ENCODE data around the gene MYO6. TPM values are rescaled to one million over a fixed set of nuclear protein-coding genes. Genes with fewer than 3 reads are reported as not detected.

The MYO6 gene
- total RNA-seq, 2 experiments from 2014 or later, result 6.1 to 6.4 TPM

- H3K4me3 Mint-ChIP-seq, result no peak overlapping the region
- no peaks in the 10 kb centered on the region for H3K27me3 Mint-ChIP-seq
- H3K4me1 Mint-ChIP-seq (ENCODE audit: low read depth), result peaks cover 8% of the 10 kb centered on the region
- H3K27ac Mint-ChIP-seq, result no peak overlapping the region
- POLR2A ChIA-PET, result interaction anchor here (0.7 kb wide), 1 partner anchor 38 kb away, joined by 3 read pairs; no protein-coding TSS in a partner anchor
- no peaks in the 10 kb centered on the region for H3K9me3 Mint-ChIP-seq
- no peak for DNase-seq
- H3K36me3 Mint-ChIP-seq, result no peaks in the 10 kb centered on the region
- CTCF ChIA-PET, result interaction anchor here (1.1 kb wide), 1 partner anchor 16 kb away, joined by 5 read pairs; no protein-coding TSS in a partner anchor
- intact Hi-C loops (cut with micrococcal nuclease), result no loop called here
Observed at GRCh38 chr6:75776461-75776860, 27.4 kb downstream of the MYO6 start.

- peaks cover 17% of the 10 kb centered on the region for H3K4me1 Mint-ChIP-seq (ENCODE audit: low read depth)
- H3K27me3 Mint-ChIP-seq, result no peaks in the 10 kb centered on the region
- no peak for DNase-seq
- intact Hi-C loops (cut with micrococcal nuclease), result no loop called here
- no peak overlapping the region for H3K4me3 Mint-ChIP-seq
- H3K9me3 Mint-ChIP-seq, result no peaks in the 10 kb centered on the region
- CTCF ChIA-PET, result no interaction called here
- no peaks in the 10 kb centered on the region for H3K36me3 Mint-ChIP-seq
- POLR2A ChIA-PET, result no interaction called here
- H3K27ac Mint-ChIP-seq, result no peak overlapping the region
Observed at GRCh38 chr6:75778757-75779156, 29.7 kb downstream of the MYO6 start.

GRCh38 chr6:75786152-75786551 is 37.1 kb downstream of the MYO6 start:
- no peaks in the 10 kb centered on the region for H3K36me3 Mint-ChIP-seq
- no peaks in the 10 kb centered on the region for H3K27me3 Mint-ChIP-seq
- H3K4me3 Mint-ChIP-seq, result no peak overlapping the region
- POLR2A ChIA-PET, result no interaction called here
- intact Hi-C loops (cut with micrococcal nuclease), result no loop called here
- H3K9me3 Mint-ChIP-seq, result no peaks in the 10 kb centered on the region
- no peak for DNase-seq
- H3K27ac Mint-ChIP-seq, result no peak overlapping the region
- CTCF ChIA-PET, result no interaction called here
- peaks cover 12% of the 10 kb centered on the region for H3K4me1 Mint-ChIP-seq (ENCODE audit: low read depth)

- CTCF ChIA-PET, result interaction anchor here (0.6 kb wide), 1 partner anchor 262 kb away, joined by 3 read pairs; no protein-coding TSS in a partner anchor
- Mint-ChIP-seq H3K27ac (no peak overlapping the region), H3K4me3 (no peak overlapping the region), H3K9me3 (no peaks in the 10 kb centered on the region), H3K27me3 (no peaks in the 10 kb centered on the region), H3K36me3 (no peaks in the 10 kb centered on the region), H3K4me1 (ENCODE audit: low read depth) (no peaks in the 10 kb centered on the region)
- intact Hi-C loops (cut with micrococcal nuclease), result no loop called here
- POLR2A ChIA-PET, result no interaction called here
- no peak for DNase-seq
Observed at GRCh38 chr6:75788894-75789293, 39.9 kb downstream of the MYO6 start.

- no peaks in the 10 kb centered on the region for H3K27me3 Mint-ChIP-seq
- ChIA-PET POLR2A (no interaction called here), CTCF (interaction anchor here (0.9 to 1.4 kb wide), 2 partner anchors 15 to 64 kb away, joined by 3 to 5 read pairs; no protein-coding TSS in a partner anchor)
- no peak overlapping the region for H3K27ac Mint-ChIP-seq
- no peaks in the 10 kb centered on the region for H3K36me3 Mint-ChIP-seq
- no peak overlapping the region for H3K4me3 Mint-ChIP-seq
- DNase-seq, result no peak
- intact Hi-C loops (cut with micrococcal nuclease), result no loop called here
- no peaks in the 10 kb centered on the region for H3K9me3 Mint-ChIP-seq
- H3K4me1 Mint-ChIP-seq (ENCODE audit: low read depth), result no peaks in the 10 kb centered on the region
Observed at GRCh38 chr6:75791881-75792280, 42.8 kb downstream of the MYO6 start.

GRCh38 chr6:75794351-75794846 is 45.4 kb downstream of the MYO6 start:
- DNase-seq, result no peak
- intact Hi-C loops (cut with micrococcal nuclease), result no loop called here
- Mint-ChIP-seq H3K4me3 (no peak overlapping the region), H3K36me3 (no peaks in the 10 kb centered on the region), H3K9me3 (no peaks in the 10 kb centered on the region), H3K27ac (no peak overlapping the region), H3K27me3 (no peaks in the 10 kb centered on the region), H3K4me1 (ENCODE audit: low read depth) (no peaks in the 10 kb centered on the region)
- ChIA-PET CTCF (no interaction called here), POLR2A (no interaction called here)

- no peak for DNase-seq
- Mint-ChIP-seq H3K27me3 (no peaks in the 10 kb centered on the region), H3K9me3 (no peaks in the 10 kb centered on the region), H3K4me3 (no peak overlapping the region), H3K36me3 (no peaks in the 10 kb centered on the region), H3K4me1 (ENCODE audit: low read depth) (no peaks in the 10 kb centered on the region), H3K27ac (no peak overlapping the region)
- intact Hi-C loops (cut with micrococcal nuclease), result no loop called here
- ChIA-PET POLR2A (no interaction called here), CTCF (no interaction called here)
Observed at GRCh38 chr6:75794954-75795739, 46.1 kb downstream of the MYO6 start.

GRCh38 chr6:75796723-75797122 is 47.7 kb downstream of the MYO6 start:
- ChIA-PET CTCF (no interaction called here), POLR2A (no interaction called here)
- no peaks in the 10 kb centered on the region for H3K4me1 Mint-ChIP-seq (ENCODE audit: low read depth)
- H3K27me3 Mint-ChIP-seq, result no peaks in the 10 kb centered on the region
- no peak overlapping the region for H3K27ac Mint-ChIP-seq
- H3K36me3 Mint-ChIP-seq, result no peaks in the 10 kb centered on the region
- intact Hi-C loops (cut with micrococcal nuclease), result no loop called here
- H3K9me3 Mint-ChIP-seq, result no peaks in the 10 kb centered on the region
- no peak for DNase-seq
- H3K4me3 Mint-ChIP-seq, result no peak overlapping the region

- H3K4me3 Mint-ChIP-seq, result no peak overlapping the region
- ChIA-PET POLR2A (no interaction called here), CTCF (no interaction called here)
- H3K4me1 Mint-ChIP-seq (ENCODE audit: low read depth), result no peaks in the 10 kb centered on the region
- H3K27ac Mint-ChIP-seq, result no peak overlapping the region
- no peaks in the 10 kb centered on the region for H3K36me3 Mint-ChIP-seq
- no peaks in the 10 kb centered on the region for H3K9me3 Mint-ChIP-seq
- intact Hi-C loops (cut with micrococcal nuclease), result no loop called here
- no peak for DNase-seq
- no peaks in the 10 kb centered on the region for H3K27me3 Mint-ChIP-seq
Observed at GRCh38 chr6:75800133-75800532, 51.1 kb downstream of the MYO6 start.

- intact Hi-C loops (cut with micrococcal nuclease), result no loop called here
- ChIA-PET POLR2A (interaction anchor here (0.6 kb wide), 1 partner anchor 323 kb away, joined by 3 read pairs; no protein-coding TSS in a partner anchor), CTCF (no interaction called here)
- Mint-ChIP-seq H3K4me1 (ENCODE audit: low read depth) (no peaks in the 10 kb centered on the region), H3K27me3 (no peaks in the 10 kb centered on the region), H3K27ac (no peak overlapping the region), H3K9me3 (no peaks in the 10 kb centered on the region), H3K36me3 (no peaks in the 10 kb centered on the region), H3K4me3 (no peak overlapping the region)
- DNase-seq, result no peak
Observed at GRCh38 chr6:75800708-75801505, 51.9 kb downstream of the MYO6 start.

GRCh38 chr6:75802366-75802765 is 53.3 kb downstream of the MYO6 start:
- no peak overlapping the region for H3K4me3 Mint-ChIP-seq
- H3K4me1 Mint-ChIP-seq (ENCODE audit: low read depth), result no peaks in the 10 kb centered on the region
- no peaks in the 10 kb centered on the region for H3K27me3 Mint-ChIP-seq
- H3K9me3 Mint-ChIP-seq, result peaks cover 8% of the 10 kb centered on the region
- CTCF ChIA-PET, result no interaction called here
- POLR2A ChIA-PET, result no interaction called here
- DNase-seq, result no peak
- intact Hi-C loops (cut with micrococcal nuclease), result no loop called here
- no peak overlapping the region for H3K27ac Mint-ChIP-seq
- peaks cover 2% of the 10 kb centered on the region for H3K36me3 Mint-ChIP-seq

- H3K4me1 Mint-ChIP-seq (ENCODE audit: low read depth), result no peaks in the 10 kb centered on the region
- H3K27ac Mint-ChIP-seq, result no peak overlapping the region
- intact Hi-C loops (cut with micrococcal nuclease), result no loop called here
Observed at GRCh38 chr6:75808507-75808906, 59.5 kb downstream of the MYO6 start.

More at GRCh38 chr6:75808507-75808906, 59.5 kb downstream of the MYO6 start:
- POLR2A ChIA-PET, result no interaction called here
- Mint-ChIP-seq H3K9me3 (peaks cover 8% of the 10 kb centered on the region), H3K36me3 (peaks cover 4% of the 10 kb centered on the region), H3K27me3 (no peaks in the 10 kb centered on the region), H3K4me3 (no peak overlapping the region)
- DNase-seq, result no peak
- CTCF ChIA-PET, result no interaction called here
